Spleen (tissue), 11 donors: Measurements from ENCODE around the gene STXBP5. TPM values are rescaled to one million over a fixed set of nuclear protein-coding genes. Genes with fewer than 3 reads are reported as not detected.
A peak's percentile ranks its signal among the peaks of the same experiment; 100 is the strongest.

Source experiments
- DNase-seq: peaks from one replicate; pipeline ENCODE4 v3.0.0-alpha.2; 2020
- H3K27ac ChIP-seq, 8 donors: fragments of 200-600 bp; sonication (generic) in 7 of 8; 1 replicate in 4 of 8; 2 replicates in 4 of 8; pipeline versions ENCODE4 v1.5.0 to v1.8.0; 2016 to 2021; ENCODE audit warnings: inconsistent platforms in 4 of 8, mild to moderate bottlenecking in 4 of 8, moderate library complexity in 1 of 8
- H3K27me3 ChIP-seq, 7 donors: fragments of 200-600 bp; sonication (generic) in 6 of 7; replicated peaks in 1 of 7; 1 replicate in 4 of 7; 2 replicates in 3 of 7; pipeline versions ENCODE4 v1.5.0 to v1.8.0; 2016 to 2021; ENCODE audit warnings: inconsistent platforms in 3 of 7, mild to moderate bottlenecking in 1 of 7
- H3K36me3 ChIP-seq, 6 donors: fragments of 200-600 bp; sonication (generic) in 5 of 6; 1 replicate in 4 of 6; 2 replicates in 2 of 6; pipeline versions ENCODE4 v1.5.0 to v1.8.0; 2016 to 2021; ENCODE audit warnings: inconsistent platforms in 2 of 6
- H3K4me1 ChIP-seq, 6 donors: fragments of 200-600 bp; sonication (generic) in 5 of 6; 1 replicate in 3 of 6; 2 replicates in 3 of 6; pipeline versions ENCODE4 v1.5.0 to v1.8.0; 2016 to 2021; ENCODE audit warnings: inconsistent platforms in 3 of 6
- H3K4me3 ChIP-seq, 8 donors: fragments of 200-600 bp; sonication (generic) in 7 of 8; 1 replicate in 4 of 8; 2 replicates in 4 of 8; pipeline versions ENCODE4 v1.5.0 to v1.8.0; 2016 to 2021; ENCODE audit warnings: inconsistent platforms in 4 of 8, mild to moderate bottlenecking in 4 of 8, moderate library complexity in 2 of 8
- H3K9me3 ChIP-seq, 8 donors: fragments of 200-600 bp; sonication (generic) in 7 of 8; 1 replicate in 4 of 8; 2 replicates in 4 of 8; pipeline versions ENCODE4 v1.5.0 to v1.8.0; 2016 to 2021; ENCODE audit warnings: inconsistent platforms in 4 of 8
- POLR2A ChIP-seq, 3 donors: fragments of 450-650 bp; IDR thresholded peaks; one replicate each; pipeline ENCODE4 v1.5.1; 2017; ENCODE audit warnings: antibody characterized with exemption in 3 of 3, mild to moderate bottlenecking in 1 of 3
- POLR2AphosphoS5 ChIP-seq, 3 donors: sonication (generic); formaldehyde crosslinking; IDR thresholded peaks; one replicate each; pipeline ENCODE4 v1.5.1; 2017; ENCODE audit warnings: antibody characterized with exemption in 3 of 3
- WGBS, 5 donors: extraction: QIAGEN DNeasy Blood & Tissue Kit in 3 of 5; methylation state at CpG; one replicate each; pipeline versions ENCODE4 v1.1.5 to v1.1.7; 2013 to 2018; 5-methylcytosine and 5-hydroxymethylcytosine counted together
- intact Hi-C: fragments of 100-400 bp; cut with DNase I; formaldehyde crosslinking; loops from one replicate; pipeline ENCODE4 v1.15.0; 2023; ENCODE audit warnings: low total_unique reads
- polyA plus RNA-seq, 3 donors: library from polyadenylated mRNA; stranded (reverse); fragments of 200-250 nt; gene quantifications; one replicate each; pipeline ENCODE4 v1.2.1, GENCODE V29; 2013
- total RNA-seq, 7 donors: library from RNA; depleted of rRNA in 3 of 7; stranded (reverse); fragments of >200 nt in 3 of 7; fragmentation: NEBNext Ultra II Directional in 4 of 7; extraction: Animal tissue kit (Norgen Biotek cat#: 25700) in 4 of 7; gene quantifications; one replicate each; pipeline versions ENCODE4 v1.1.0 to v1.2.1, GENCODE V29; 2016 to 2021
- TF ChIP-seq, protein P1 (sequence below), 11 experiments: fragments of 200-600 bp in 7 of 11; fragments of 450-650 bp in 4 of 11; sonication (generic) in 4 of 11; IDR thresholded peaks in 8 of 11; conservative IDR thresholded peaks in 3 of 11; 1 replicate in 7 of 11; 2 replicates in 4 of 11; pipeline versions ENCODE4 v1.4.0 to v1.8.0; 2016 to 2021; ENCODE audit warnings: antibody characterized with exemption in 11 of 11, inconsistent platforms in 4 of 11, mild to moderate bottlenecking in 1 of 11
- donor health status: healthy with polysubstance abuse.
- donor health status: DM: no; HTN: no; CAD: no; lungs with moderate emphysema.
- donor health status: DM: no; HTN: no; CAD: no.
- donor health status: Bipolar disorder and iron deficiency.
- donor health status: healthy.
- donor health status: DM: no; HTN: no; CAD: no.
- donor health status: DM: yes; HTN: yes; CAD: no.

Gene STXBP5
- total and polyA plus RNA-seq, 10 donors: 6.5 to 51.1 (median 32.3) TPM

GRCh38 chr6:147268254-147268653, 64.0 kb downstream of the STXBP5 start:
- intact Hi-C loops: no loop called here
- TF ChIP-seq, protein P1, sequence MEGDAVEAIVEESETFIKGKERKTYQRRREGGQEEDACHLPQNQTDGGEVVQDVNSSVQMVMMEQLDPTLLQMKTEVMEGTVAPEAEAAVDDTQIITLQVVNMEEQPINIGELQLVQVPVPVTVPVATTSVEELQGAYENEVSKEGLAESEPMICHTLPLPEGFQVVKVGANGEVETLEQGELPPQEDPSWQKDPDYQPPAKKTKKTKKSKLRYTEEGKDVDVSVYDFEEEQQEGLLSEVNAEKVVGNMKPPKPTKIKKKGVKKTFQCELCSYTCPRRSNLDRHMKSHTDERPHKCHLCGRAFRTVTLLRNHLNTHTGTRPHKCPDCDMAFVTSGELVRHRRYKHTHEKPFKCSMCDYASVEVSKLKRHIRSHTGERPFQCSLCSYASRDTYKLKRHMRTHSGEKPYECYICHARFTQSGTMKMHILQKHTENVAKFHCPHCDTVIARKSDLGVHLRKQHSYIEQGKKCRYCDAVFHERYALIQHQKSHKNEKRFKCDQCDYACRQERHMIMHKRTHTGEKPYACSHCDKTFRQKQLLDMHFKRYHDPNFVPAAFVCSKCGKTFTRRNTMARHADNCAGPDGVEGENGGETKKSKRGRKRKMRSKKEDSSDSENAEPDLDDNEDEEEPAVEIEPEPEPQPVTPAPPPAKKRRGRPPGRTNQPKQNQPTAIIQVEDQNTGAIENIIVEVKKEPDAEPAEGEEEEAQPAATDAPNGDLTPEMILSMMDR (IDR thresholded peaks at IDR 0.05 in 8 of 11, conservative IDR thresholded peaks at IDR 0.05 in 3 of 11): no peak
- H3K27me3 ChIP-seq: no peaks in the 10 kb centered on the region
- peaks cover 0 to 89% (median 25%) of the 10 kb centered on the region in 6 donors for H3K36me3 ChIP-seq
- no peak overlapping the region for H3K27ac ChIP-seq
- no peak overlapping the region for H3K4me3 ChIP-seq
- no peaks in the 10 kb centered on the region for H3K4me1 ChIP-seq
- no peaks in the 10 kb centered on the region for H3K9me3 ChIP-seq
- no peak for DNase-seq

GRCh38 chr6:147274012-147274411, 69.8 kb downstream of the STXBP5 start:
- no peak overlapping the region for H3K27ac ChIP-seq
- no peaks in the 10 kb centered on the region for H3K9me3 ChIP-seq
- no peak overlapping the region for H3K4me3 ChIP-seq
- peaks cover 0 to 85% (median 18%) of the 10 kb centered on the region in 6 donors for H3K36me3 ChIP-seq
- TF ChIP-seq, protein P1 (IDR thresholded peaks at IDR 0.05 in 8 of 11, conservative IDR thresholded peaks at IDR 0.05 in 3 of 11): no peak
- H3K4me1 ChIP-seq: peaks cover 0 to under 1% (median 0%) of the 10 kb centered on the region in 6 donors
- H3K27me3 ChIP-seq: no peaks in the 10 kb centered on the region
- intact Hi-C loops: no loop called here
- DNase-seq: no peak

- TF ChIP-seq POLR2AphosphoS5 (IDR thresholded peaks at IDR 0.05): no peak
- TF ChIP-seq, protein P1 (IDR thresholded peaks at IDR 0.05 in 8 of 11, conservative IDR thresholded peaks at IDR 0.05 in 3 of 11): no peak
- no peak for TF ChIP-seq POLR2A (IDR thresholded peaks at IDR 0.05)
- intact Hi-C loops: no loop called here
- Histone ChIP-seq H3K4me1 (peaks cover 0 to 7% (median 0%) of the 10 kb centered on the region in 6 donors), H3K9me3 (no peaks in the 10 kb centered on the region), H3K4me3 (no peak overlapping the region), H3K27ac (no peak overlapping the region), H3K27me3 (no peaks in the 10 kb centered on the region), H3K36me3 (peaks cover 0 to 85% (median 20%) of the 10 kb centered on the region in 6 donors)
- no peak for DNase-seq
Observed at GRCh38 chr6:147274776-147275175, 70.6 kb downstream of the STXBP5 start.

DNA sequence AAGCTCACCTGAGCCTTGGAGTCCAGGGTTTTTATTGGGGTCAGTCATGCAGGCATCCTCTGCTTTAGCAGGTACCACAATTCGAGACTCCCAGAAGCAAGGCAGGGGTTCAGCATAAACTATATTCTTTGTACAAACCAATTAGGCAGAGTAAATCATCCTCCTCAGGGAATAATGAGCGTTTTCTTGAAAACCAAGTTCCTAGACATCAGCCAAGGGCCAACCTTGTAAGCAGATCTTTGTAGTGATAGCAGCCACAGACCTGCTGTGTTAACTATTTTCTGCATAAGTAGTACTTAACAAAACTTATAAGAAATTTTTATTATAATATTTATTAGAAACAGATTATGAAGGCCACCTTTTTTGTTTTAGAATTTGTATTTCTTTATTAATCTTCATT, 74.7 kb downstream of the STXBP5 start:
- DNase-seq: no peak
- Histone ChIP-seq H3K4me1 (peaks cover 0 to 7% (median 0%) of the 10 kb centered on the region in 6 donors), H3K27ac (peak overlapping the region in 1 of 8 donors; percentile 26), H3K4me3 (no peak overlapping the region), H3K36me3 (peaks cover 0 to 78% (median 17%) of the 10 kb centered on the region in 6 donors), H3K27me3 (no peaks in the 10 kb centered on the region), H3K9me3 (no peaks in the 10 kb centered on the region)
- intact Hi-C loops: no loop called here
- TF ChIP-seq POLR2AphosphoS5 (IDR thresholded peaks at IDR 0.05) (no peak), POLR2A (IDR thresholded peaks at IDR 0.05) (no peak)
- WGBS, 5 donors: 87 to 97% (median 92%) methylated on average over 2 of the region's 2 CpGs

GRCh38 chr6:147279427-147279826, 75.2 kb downstream of the STXBP5 start:
- WGBS, 5 donors: 60 to 78% (median 72%) methylated on average over 2 of the region's 2 CpGs

More at GRCh38 chr6:147279427-147279826, 75.2 kb downstream of the STXBP5 start:
- intact Hi-C loops: no loop called here
- peaks cover 0 to 7% (median 1%) of the 10 kb centered on the region in 6 donors for H3K4me1 ChIP-seq
- no peak for DNase-seq
- H3K4me3 ChIP-seq: no peak overlapping the region
- H3K27ac ChIP-seq: peak overlapping the region in 1 of 8 donors; percentile 26
- H3K36me3 ChIP-seq: peaks cover 0 to 75% (median 17%) of the 10 kb centered on the region in 6 donors
- TF ChIP-seq, protein P1 (IDR thresholded peaks at IDR 0.05 in 8 of 11, conservative IDR thresholded peaks at IDR 0.05 in 3 of 11): no peak
- TF ChIP-seq POLR2A (IDR thresholded peaks at IDR 0.05) (no peak), POLR2AphosphoS5 (IDR thresholded peaks at IDR 0.05) (no peak)
- H3K9me3 ChIP-seq: no peaks in the 10 kb centered on the region
- H3K27me3 ChIP-seq: no peaks in the 10 kb centered on the region
